Muscle of arm (tissue), 12 donors: ENCODE results near the gene PPP4R3B. TPM values are rescaled to one million over a fixed set of nuclear protein-coding genes. Genes with fewer than 3 reads are reported as not detected.

Experiments used
- DNase-seq: peaks from one replicate; pipeline ENCODE4 v3.0.0-alpha.2; 2013
- polyA plus RNA-seq, 12 donors: library from polyadenylated mRNA; unstranded; fragments of 120-200 nt; gene quantifications; one replicate each; pipeline ENCODE4 v1.2.1, GENCODE V29; 2013; ENCODE audit not compliant: insufficient read length in 12 of 12

PPP4R3B gene
- polyA plus RNA-seq, 12 donors = 37.0 to 59.7 (median 47.5) TPM; not detected in 1

DNA sequence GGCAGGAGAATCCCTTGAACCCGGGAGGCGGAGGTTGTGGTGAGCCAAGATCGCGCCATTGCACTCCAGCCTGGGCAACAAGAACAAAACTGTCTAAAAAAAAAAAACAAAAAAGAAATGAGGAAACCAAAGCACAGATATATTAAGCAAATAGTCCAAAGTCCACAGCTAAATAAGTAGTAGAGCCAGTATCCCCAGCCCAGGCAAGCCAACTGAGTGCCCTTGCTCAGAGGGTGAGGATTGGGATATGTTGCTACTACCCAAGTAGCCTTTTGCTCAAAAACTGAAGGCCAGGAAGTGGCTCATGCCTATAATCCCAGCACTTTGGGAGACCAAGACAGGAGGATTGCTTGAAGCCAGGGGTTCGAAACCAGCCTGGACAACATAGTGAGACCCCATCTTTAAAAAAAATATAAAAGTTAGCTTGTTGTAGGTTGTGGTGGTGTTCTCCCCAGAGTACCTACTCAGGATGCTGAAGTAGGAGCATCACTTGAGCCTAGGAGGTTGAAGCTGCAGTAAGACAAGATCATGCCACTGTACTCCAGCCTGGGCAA lies 92.5 kb downstream of the PPP4R3B start:
- no peak for DNase-seq

- DNase-seq = peak; percentile 31
Observed at GRCh38 chr2:55519938-55520885, 97.2 kb downstream of the PPP4R3B start.

- DNase-seq = peak; percentile 4
Observed at GRCh38 chr2:55518841-55519165, 98.6 kb downstream of the PPP4R3B start.

- no peak for DNase-seq
Observed at GRCh38 chr2:55511508-55512124, 105.8 kb downstream of the PPP4R3B start.

DNA sequence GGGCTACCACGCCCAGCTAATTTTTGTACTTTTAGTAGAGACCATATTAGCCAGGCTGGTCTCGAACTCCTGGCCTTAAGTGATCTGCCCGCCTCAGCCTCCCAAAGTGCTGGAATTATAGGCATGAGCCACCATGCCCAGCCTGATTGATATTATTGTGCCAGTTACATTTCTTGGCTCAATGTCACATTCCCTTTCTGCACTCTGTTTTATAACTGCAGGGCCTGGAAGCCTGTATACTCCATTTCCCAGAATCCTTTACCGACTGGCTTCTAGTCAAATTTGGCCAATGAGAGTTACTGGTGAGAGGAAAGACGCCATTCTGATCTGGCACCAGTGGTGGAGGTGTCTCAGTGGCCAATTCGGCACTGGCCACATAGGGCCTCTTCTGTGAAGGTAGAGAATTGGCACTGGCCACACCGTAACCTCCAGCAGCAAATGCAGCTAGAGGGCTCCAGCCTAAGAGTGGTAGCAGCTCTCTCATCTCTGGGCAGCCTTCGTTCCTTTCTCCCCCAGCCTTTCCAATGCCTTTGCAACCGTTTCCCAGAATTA lies 114.8 kb downstream of the PPP4R3B start:
- DNase-seq = no peak

DNA sequence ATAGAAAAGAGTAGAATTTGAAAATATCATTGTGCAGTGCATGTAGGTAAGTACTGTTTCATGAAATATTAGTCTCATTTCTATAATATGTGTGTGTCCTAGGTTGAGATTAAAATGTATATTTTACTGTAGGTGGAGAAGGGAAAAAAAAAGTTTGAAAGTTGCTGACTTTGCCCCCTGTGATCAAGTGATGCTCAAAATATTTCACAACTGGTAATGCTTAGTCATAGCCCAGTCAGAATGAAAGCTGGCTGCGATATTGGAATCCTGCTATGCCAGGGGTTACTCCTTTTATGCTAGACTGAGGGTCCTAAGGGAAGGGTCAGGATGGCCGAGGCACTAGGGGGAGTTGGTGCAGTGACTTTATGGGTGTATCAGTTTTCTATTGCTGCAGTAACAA lies 117.4 kb downstream of the PPP4R3B start:
- no peak for DNase-seq

DNA sequence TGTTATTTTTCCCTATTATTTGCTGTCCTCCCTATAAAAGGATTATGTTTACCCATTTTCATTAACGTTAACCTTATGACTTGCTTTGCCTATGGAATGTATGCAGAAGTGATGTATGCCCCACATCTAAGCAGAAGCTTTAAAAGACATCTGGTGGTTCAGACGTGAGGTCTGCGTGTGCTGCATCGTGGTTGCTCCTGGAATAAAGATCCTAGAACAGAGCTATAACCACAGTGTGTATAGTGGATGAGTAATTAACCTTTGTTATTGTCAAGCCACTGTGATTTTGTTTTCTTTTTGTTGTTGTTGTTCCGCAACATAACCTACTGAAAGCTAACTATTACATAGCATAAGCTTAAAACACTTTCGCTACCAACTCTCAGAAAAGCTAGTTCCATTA lies 118.8 kb downstream of the PPP4R3B start:
- no peak for DNase-seq

Other genes starting within 250 kb of the PPP4R3B start
- 100 to 1,000 TPM in 3 of 12 donors, 10 to 100 TPM in 9; 43.3 to 229 (median 73.6) TPM for gene CCDC88A, start 197.8 kb downstream of the PPP4R3B start, polyA plus RNA-seq
- gene CFAP36, start 97.9 kb downstream of the PPP4R3B start, polyA plus RNA-seq = 10 to 100 TPM in 11 of 12 donors, not detected in 1; 21.6 to 69.5 (median 31.8) TPM
- 10 to 100 TPM in 11 of 12 donors, not detected in 1; 14.7 to 24.8 (median 18.4) TPM for gene PNPT1, start 76.2 kb upstream of the PPP4R3B start, polyA plus RNA-seq